GM19452 (cell line): Measurements from ENCODE around the gene GJC1.
A peak's percentile ranks its signal among the peaks of the same experiment; 100 is the strongest.

Experiments used
- ATAC-seq: cut with Tn5 transposase; IDR thresholded peaks from one replicate; pipeline ENCODE4 v1.9.1; 2021; ENCODE audit not compliant: unreplicated experiment

GJC1 gene

GRCh38 chr17:44778656-44779210 is 51.4 kb downstream of the GJC1 start:
- ATAC-seq = no peak

GRCh38 chr17:44777394-44778348 is 52.4 kb downstream of the GJC1 start:
- ATAC-seq = no peak

- ATAC-seq = no peak
Measured at GRCh38 chr17:44776628-44777393, 53.3 kb downstream of the GJC1 start.

- no peak for ATAC-seq
Measured at GRCh38 chr17:44775838-44776621, 54.1 kb downstream of the GJC1 start.

- ATAC-seq = peak; percentile 83
Measured at GRCh38 chr17:44775136-44775837, 54.8 kb downstream of the GJC1 start.

GRCh38 chr17:44774271-44775135 is 55.6 kb downstream of the GJC1 start:
- no peak for ATAC-seq

- ATAC-seq = no peak
Measured at GRCh38 chr17:44773140-44773539, 56.9 kb downstream of the GJC1 start.

GRCh38 chr17:44772308-44773045 is 57.6 kb downstream of the GJC1 start:
- ATAC-seq = no peak

- no peak for ATAC-seq
Measured at GRCh38 chr17:44770166-44770925, 59.7 kb downstream of the GJC1 start.

- ATAC-seq = no peak
Measured at GRCh38 chr17:44769647-44770084, 60.4 kb downstream of the GJC1 start.

- ATAC-seq = no peak
Measured at GRCh38 chr17:44769230-44769629, 60.9 kb downstream of the GJC1 start.

GRCh38 chr17:44768505-44769142 is 61.5 kb downstream of the GJC1 start:
- no peak for ATAC-seq

- no peak for ATAC-seq
Measured at GRCh38 chr17:44767493-44767892, 62.6 kb downstream of the GJC1 start.

GRCh38 chr17:44766409-44767038 is 63.6 kb downstream of the GJC1 start:
- ATAC-seq = no peak

GRCh38 chr17:44765965-44766364 is 64.1 kb downstream of the GJC1 start:
- ATAC-seq = no peak

GRCh38 chr17:44763170-44763569 is 66.9 kb downstream of the GJC1 start:
- no peak for ATAC-seq
